PC-3 (cell line): ENCODE measurements around the gene ANK2. TPM values are rescaled to one million over a fixed set of nuclear protein-coding genes. Genes with fewer than 3 reads are reported as not detected.

ENCODE experiments used
- ATAC-seq: fragments of 200-7000 bp; cut with Tn5 transposase; 2 replicates; pipeline ENCODE4 v1.9.1; 2020; ENCODE audit warnings: mild to moderate bottlenecking, moderate library complexity
- BruUV-seq: library from RNA; stranded (reverse); fragments of 400-500 nt; replicated peaks from 2 replicates; lab custom pipeline; 2021; lab: Mats Ljungman, UMichigan
- CTCF ChIA-PET: fragments of 300-600 bp; sonication (Branson Sonifier 250); formaldehyde crosslinking; loops from one replicate; lab custom pipeline; 2022; ENCODE audit warnings: antibody characterized with exemption; lab: Charles Lee
- POLR2A ChIA-PET: fragments of 300-600 bp; sonication (Branson Sonifier 250); formaldehyde crosslinking; loops from one replicate; lab custom pipeline; 2022; ENCODE audit warnings: antibody characterized with exemption; ENCODE audit not compliant: unreplicated experiment; lab: Charles Lee
- DNase-seq: peaks from one replicate; pipeline ENCODE4 v3.0.0-alpha.2; 2015
- H2AFZ ChIP-seq: fragments of 300-600 bp; sonication (generic); 2 replicates; pipeline ENCODE4 v1.6.0; 2016; ENCODE audit warnings: antibody characterized with exemption, low read length
- H3F3A ChIP-seq: fragments of 300-600 bp; sonication (generic); one replicate; pipeline ENCODE4 v1.6.0; 2017; ENCODE audit warnings: antibody characterized with exemption, low read length, control low read depth, mild to moderate bottlenecking; ENCODE audit not compliant: unreplicated experiment
- H3K27ac ChIP-seq: fragments of 300-600 bp; sonication (generic); 2 replicates; pipeline ENCODE4 v1.5.1; 2016; ENCODE audit warnings: mild to moderate bottlenecking, low read length
- H3K27me3 ChIP-seq: fragments of 300-600 bp; sonication (generic); 2 replicates; pipeline ENCODE4 v1.6.1; 2016; ENCODE audit warnings: low read length, mixed read lengths
- H3K36me3 ChIP-seq: fragments of 300-600 bp; sonication (generic); 2 replicates; pipeline ENCODE4 v1.6.1; 2016; ENCODE audit warnings: low read depth, mixed run types, low read length, mixed read lengths
- H3K4me1 ChIP-seq: fragments of 300-600 bp; sonication (generic); 2 replicates; pipeline ENCODE4 v1.5.1; 2016; ENCODE audit warnings: low read length; ENCODE audit not compliant: insufficient read depth
- H3K4me2 ChIP-seq: fragments of 300-600 bp; sonication (generic); 2 replicates; pipeline ENCODE4 v1.6.0; 2016; ENCODE audit warnings: low read length
- H3K4me3 ChIP-seq: fragments of 300-600 bp; sonication (generic); 2 replicates; pipeline ENCODE4 v1.5.1; 2016; ENCODE audit warnings: mild to moderate bottlenecking, low read length, mixed read lengths
- H3K79me2 ChIP-seq: fragments of 300-600 bp; sonication (generic); 2 replicates; pipeline ENCODE4 v1.6.1; 2017; ENCODE audit warnings: low read length, mixed read lengths
- H3K9ac ChIP-seq: fragments of 300-600 bp; sonication (generic); 2 replicates; pipeline ENCODE4 v1.6.0; 2016; ENCODE audit warnings: mild to moderate bottlenecking, low read length
- H3K9me2 ChIP-seq: fragments of 300-600 bp; sonication (generic); replicated peaks from 2 replicates; pipeline ENCODE4 v1.6.1; 2016; ENCODE audit warnings: mixed run types, low read length, mixed read lengths
- H3K9me3 ChIP-seq: fragments of 300-600 bp; sonication (generic); 2 replicates; pipeline ENCODE4 v1.6.1; 2016; ENCODE audit warnings: low read length, mixed read lengths
- H4K20me1 ChIP-seq: fragments of 300-600 bp; sonication (generic); 2 replicates; pipeline ENCODE4 v1.6.1; 2016; ENCODE audit warnings: low read length, mixed read lengths
- CTCF ChIP-seq: fragments of 300-600 bp; sonication (generic); conservative IDR thresholded peaks from 2 replicates; pipeline ENCODE4 v1.5.1; 2017; ENCODE audit warnings: antibody characterized with exemption, low read depth, mild to moderate bottlenecking, low read length
- EZH2 ChIP-seq: fragments of 300-600 bp; sonication (generic); IDR thresholded peaks from one replicate; pipeline ENCODE4 v1.6.1; 2017; ENCODE audit warnings: antibody characterized with exemption, mild to moderate bottlenecking, low read length; ENCODE audit not compliant: unreplicated experiment
- EZH2phosphoT487 ChIP-seq: fragments of 300-600 bp; sonication (generic); IDR thresholded peaks from 2 replicates; pipeline ENCODE4 v1.6.1; 2018; ENCODE audit warnings: mild to moderate bottlenecking, antibody characterized with exemption, low read length, borderline replicate concordance
- intact Hi-C: fragments of 100-400 bp; cut with micrococcal nuclease; formaldehyde crosslinking; loops from 2 replicates; pipeline ENCODE4 v1.9.0; 2023
- total RNA-seq: library from RNA; depleted of rRNA; stranded (reverse); fragments of >200 nt; gene quantifications from 2 replicates; pipeline ENCODE4 v1.2.3, GENCODE V29; 2014

Gene ANK2
- total RNA-seq, 1 experiment from 2014 or later = 1.8 TPM

DNA sequence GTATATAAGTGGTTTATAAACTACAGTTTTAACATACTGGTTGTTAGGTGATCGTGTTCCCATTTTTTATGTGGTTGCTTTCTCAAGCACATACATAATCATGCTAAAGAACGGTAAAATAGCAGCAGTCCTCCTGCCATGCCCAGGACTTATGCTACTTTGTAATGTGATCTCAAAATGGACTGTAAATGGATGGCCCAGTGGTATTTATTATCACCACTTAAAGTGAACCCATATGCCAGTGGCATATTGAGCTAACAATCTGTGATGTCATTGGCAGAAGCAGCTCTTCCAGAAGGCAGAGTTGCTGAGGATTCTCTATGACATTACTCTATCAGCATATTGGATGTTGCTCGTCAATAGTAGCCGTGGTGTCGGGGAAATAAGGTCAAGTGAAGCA is 28.6 kb downstream of the ANK2 start:
- POLR2A ChIA-PET = no interaction called here
- no peak overlapping the region for H3K27ac ChIP-seq
- BruUV-seq = no TSS peak

GRCh38 chr4:113080050-113080449 is 30.6 kb downstream of the ANK2 start:
- POLR2A ChIA-PET = no interaction called here
- no peaks in the 10 kb centered on the region for H3K4me1 ChIP-seq

More for the DNA sequence above, 28.6 kb downstream of the ANK2 start:
- Histone ChIP-seq H3K27me3 (no peaks in the 10 kb centered on the region), H3K4me2 (no peak overlapping the region), H3K36me3 (no peaks in the 10 kb centered on the region), H3K9me2 (no peaks in the 10 kb centered on the region), H4K20me1 (no peaks in the 10 kb centered on the region), H2AFZ (no peak overlapping the region), H3K9ac (no peak overlapping the region), H3F3A (no peaks in the 10 kb centered on the region), H3K4me1 (no peaks in the 10 kb centered on the region), H3K79me2 (no peaks in the 10 kb centered on the region), H3K4me3 (no peak overlapping the region), H3K9me3 (no peaks in the 10 kb centered on the region)
- CTCF ChIA-PET = no interaction called here
- ATAC-seq (no peak), DNase-seq (no peak)
- intact Hi-C loops = no loop called here
- TF ChIP-seq EZH2phosphoT487 (no peak), CTCF (no peak), EZH2 (no peak)

More at GRCh38 chr4:113080050-113080449, 30.6 kb downstream of the ANK2 start:
- Histone ChIP-seq H3K9me2 (no peaks in the 10 kb centered on the region), H3K36me3 (no peaks in the 10 kb centered on the region), H3K9me3 (no peaks in the 10 kb centered on the region), H3K4me2 (no peak overlapping the region), H3K27me3 (no peaks in the 10 kb centered on the region), H2AFZ (no peak overlapping the region), H3K9ac (no peak overlapping the region), H4K20me1 (no peaks in the 10 kb centered on the region), H3F3A (no peaks in the 10 kb centered on the region), H3K79me2 (no peaks in the 10 kb centered on the region), H3K4me3 (no peak overlapping the region), H3K27ac (no peak overlapping the region)
- BruUV-seq = no TSS peak
- no peak for ATAC-seq
- intact Hi-C loops = no loop called here
- TF ChIP-seq EZH2phosphoT487 = no peak
- no peak for TF ChIP-seq EZH2
- no peak for TF ChIP-seq CTCF
- no peak for DNase-seq
- CTCF ChIA-PET = no interaction called here
